Osteocyte (in vitro differentiated cells): Measurements from ENCODE around the gene CCDC54. TPM values are rescaled to one million over a fixed set of nuclear protein-coding genes. Genes with fewer than 3 reads are reported as not detected.
A peak's percentile ranks its signal among the peaks of the same experiment; 100 is the strongest.

Experiments
- DNase-seq: peaks from one replicate; pipeline ENCODE4 v3.0.0; 2021; ENCODE audit warnings: mixed read lengths; ENCODE audit not compliant: unreplicated experiment; ENCODE audit errors: extremely low spot score
- H3K27ac Mint-ChIP-seq: one replicate; pipeline ENCODE4 v1.8.0; 2021; ENCODE audit warnings: mild to moderate bottlenecking, mixed read lengths; ENCODE audit not compliant: unreplicated experiment
- H3K27me3 Mint-ChIP-seq: one replicate; pipeline ENCODE4 v1.8.0; 2021; ENCODE audit warnings: mixed read lengths; ENCODE audit not compliant: unreplicated experiment
- H3K36me3 Mint-ChIP-seq: one replicate; pipeline ENCODE4 v1.8.0; 2021; ENCODE audit warnings: mixed read lengths; ENCODE audit not compliant: unreplicated experiment
- H3K4me1 Mint-ChIP-seq: one replicate; pipeline ENCODE4 v1.8.0; 2021; ENCODE audit warnings: mixed read lengths; ENCODE audit not compliant: unreplicated experiment
- H3K4me3 Mint-ChIP-seq: one replicate; pipeline ENCODE4 v1.8.0; 2021; ENCODE audit warnings: mild to moderate bottlenecking, moderate library complexity, mixed read lengths; ENCODE audit not compliant: unreplicated experiment
- H3K9me3 Mint-ChIP-seq: one replicate; pipeline ENCODE4 v1.8.0; 2021; ENCODE audit warnings: mixed read lengths; ENCODE audit not compliant: unreplicated experiment
- total RNA-seq: library from RNA; stranded (reverse); gene quantifications from 2 replicates; pipeline ENCODE4 v1.2.1, GENCODE V29; 2021
- TF ChIP-seq, protein P1 (sequence below): fragments of 200-600 bp; sonication (generic); IDR thresholded peaks from 2 replicates; pipeline ENCODE4 v1.5.0; 2021; ENCODE audit warnings: antibody characterized with exemption, mild to moderate bottlenecking, moderate library complexity

CCDC54 gene
- total RNA-seq, 1 donor from 2014 or later, result not detected

DNA sequence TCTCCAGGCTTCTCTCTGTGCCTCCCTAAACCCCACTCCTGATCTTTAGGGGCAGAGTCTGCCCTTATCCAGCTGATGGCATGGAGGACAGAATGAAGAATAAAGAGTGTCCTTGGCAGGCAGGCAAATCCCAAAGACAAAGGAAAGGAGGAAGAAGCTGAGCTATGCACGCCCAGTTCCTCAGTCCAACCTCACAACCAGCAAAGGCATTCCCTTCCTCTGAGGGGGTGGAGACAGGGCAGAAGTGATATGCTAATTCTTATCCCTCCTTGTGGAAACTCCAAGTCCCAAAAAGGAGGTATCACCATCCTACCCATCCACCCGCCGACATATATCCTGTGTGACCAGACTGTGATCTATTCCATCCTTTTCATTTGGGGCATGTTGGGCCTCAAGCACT lies 10.5 kb upstream of the CCDC54 start:
- H3K4me3 Mint-ChIP-seq, result no peak overlapping the region
- TF ChIP-seq, protein P1, sequence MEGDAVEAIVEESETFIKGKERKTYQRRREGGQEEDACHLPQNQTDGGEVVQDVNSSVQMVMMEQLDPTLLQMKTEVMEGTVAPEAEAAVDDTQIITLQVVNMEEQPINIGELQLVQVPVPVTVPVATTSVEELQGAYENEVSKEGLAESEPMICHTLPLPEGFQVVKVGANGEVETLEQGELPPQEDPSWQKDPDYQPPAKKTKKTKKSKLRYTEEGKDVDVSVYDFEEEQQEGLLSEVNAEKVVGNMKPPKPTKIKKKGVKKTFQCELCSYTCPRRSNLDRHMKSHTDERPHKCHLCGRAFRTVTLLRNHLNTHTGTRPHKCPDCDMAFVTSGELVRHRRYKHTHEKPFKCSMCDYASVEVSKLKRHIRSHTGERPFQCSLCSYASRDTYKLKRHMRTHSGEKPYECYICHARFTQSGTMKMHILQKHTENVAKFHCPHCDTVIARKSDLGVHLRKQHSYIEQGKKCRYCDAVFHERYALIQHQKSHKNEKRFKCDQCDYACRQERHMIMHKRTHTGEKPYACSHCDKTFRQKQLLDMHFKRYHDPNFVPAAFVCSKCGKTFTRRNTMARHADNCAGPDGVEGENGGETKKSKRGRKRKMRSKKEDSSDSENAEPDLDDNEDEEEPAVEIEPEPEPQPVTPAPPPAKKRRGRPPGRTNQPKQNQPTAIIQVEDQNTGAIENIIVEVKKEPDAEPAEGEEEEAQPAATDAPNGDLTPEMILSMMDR, result no peak
- peaks cover 28% of the 10 kb centered on the region for H3K4me1 Mint-ChIP-seq
- no peak for DNase-seq
- H3K27me3 Mint-ChIP-seq, result no peaks in the 10 kb centered on the region
- no peaks in the 10 kb centered on the region for H3K9me3 Mint-ChIP-seq
- no peaks in the 10 kb centered on the region for H3K36me3 Mint-ChIP-seq
- H3K27ac Mint-ChIP-seq, result peak overlapping the region; percentile 33

DNA sequence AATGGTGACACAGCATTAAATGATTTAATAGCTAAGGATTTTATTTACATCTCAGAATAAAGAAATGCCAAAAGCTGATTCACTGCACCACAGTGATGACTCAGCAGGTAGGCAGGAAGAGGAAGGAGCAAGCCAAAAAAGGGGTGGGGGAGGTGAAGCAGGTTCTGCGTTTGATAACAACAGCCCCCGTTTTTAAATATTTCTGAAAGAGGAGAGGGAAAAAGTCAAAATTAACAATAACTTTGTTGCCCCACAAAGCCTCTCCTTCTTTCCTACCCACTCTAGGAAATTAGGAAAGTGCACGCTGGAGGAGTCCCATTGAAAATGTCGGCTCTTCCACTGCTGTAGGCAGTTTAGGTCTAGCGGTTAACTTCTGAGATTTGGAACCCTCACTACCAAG lies 9.9 kb upstream of the CCDC54 start:
- TF ChIP-seq, protein P1, result no peak
- no peak for DNase-seq
- peaks cover 28% of the 10 kb centered on the region for H3K4me1 Mint-ChIP-seq
- H3K36me3 Mint-ChIP-seq, result no peaks in the 10 kb centered on the region
- no peak overlapping the region for H3K4me3 Mint-ChIP-seq
- H3K27ac Mint-ChIP-seq, result no peak overlapping the region
- no peaks in the 10 kb centered on the region for H3K27me3 Mint-ChIP-seq
- no peaks in the 10 kb centered on the region for H3K9me3 Mint-ChIP-seq

DNA sequence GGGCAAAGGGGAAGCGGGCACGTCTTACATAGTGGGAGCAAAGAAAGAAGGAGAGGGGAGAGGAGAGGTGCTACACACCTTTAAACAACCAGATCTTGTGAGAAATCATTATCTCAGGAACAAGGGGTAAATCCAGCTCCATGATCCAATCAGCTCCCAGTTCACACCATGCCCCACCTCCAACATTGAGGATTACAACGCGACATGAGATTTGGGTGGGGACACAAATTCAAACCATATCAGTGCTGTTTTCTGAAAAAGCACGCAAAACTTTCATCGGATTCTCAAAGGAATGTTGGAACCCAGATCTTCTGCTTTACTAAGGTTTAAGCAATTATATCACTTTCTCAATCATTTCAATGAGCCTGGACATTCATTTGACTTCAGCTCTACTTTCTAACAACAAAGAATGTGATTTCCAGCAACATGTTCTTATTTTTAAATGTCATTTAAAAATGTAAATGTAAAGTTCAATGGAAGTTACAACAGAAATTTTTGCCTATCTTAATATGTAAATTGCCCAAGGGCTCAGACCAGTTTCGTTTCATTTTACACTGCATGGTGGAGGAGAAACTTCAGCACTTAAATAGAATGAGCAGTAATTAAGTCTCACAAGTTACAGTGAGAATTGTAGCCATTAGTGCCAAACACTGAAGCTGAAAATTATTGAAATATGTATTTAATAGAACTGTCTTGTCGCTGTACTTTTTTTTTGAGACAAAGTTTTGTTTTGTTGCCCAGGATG lies 8.4 kb upstream of the CCDC54 start:
- Mint-ChIP-seq H3K27me3 (no peaks in the 10 kb centered on the region), H3K4me3 (no peak overlapping the region), H3K27ac (no peak overlapping the region), H3K9me3 (no peaks in the 10 kb centered on the region), H3K4me1 (peaks cover 28% of the 10 kb centered on the region), H3K36me3 (no peaks in the 10 kb centered on the region)
- TF ChIP-seq, protein P1, result no peak
- no peak for DNase-seq

DNA sequence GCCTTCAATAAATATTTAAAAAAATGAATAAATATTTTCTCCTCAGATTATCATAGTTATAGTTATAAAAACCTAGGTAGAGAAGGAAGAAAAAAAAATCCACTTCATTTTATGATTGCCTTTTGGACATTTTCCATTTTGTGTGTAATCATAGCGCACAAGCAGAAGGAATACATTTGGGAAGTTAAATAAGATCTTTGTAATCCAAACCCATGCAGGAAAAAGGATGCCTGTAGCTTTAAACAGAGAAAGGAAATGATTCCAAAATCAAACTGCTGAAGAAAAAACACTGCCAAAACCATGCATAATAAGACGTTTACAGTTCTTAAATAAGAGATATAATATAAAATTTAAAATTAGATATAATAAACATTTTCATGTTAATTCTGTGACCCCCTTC lies 7.4 kb upstream of the CCDC54 start:
- Mint-ChIP-seq H3K9me3 (no peaks in the 10 kb centered on the region), H3K4me1 (peaks cover 28% of the 10 kb centered on the region), H3K36me3 (no peaks in the 10 kb centered on the region), H3K27ac (no peak overlapping the region), H3K27me3 (no peaks in the 10 kb centered on the region), H3K4me3 (no peak overlapping the region)
- TF ChIP-seq, protein P1, result no peak
- DNase-seq, result no peak

DNA sequence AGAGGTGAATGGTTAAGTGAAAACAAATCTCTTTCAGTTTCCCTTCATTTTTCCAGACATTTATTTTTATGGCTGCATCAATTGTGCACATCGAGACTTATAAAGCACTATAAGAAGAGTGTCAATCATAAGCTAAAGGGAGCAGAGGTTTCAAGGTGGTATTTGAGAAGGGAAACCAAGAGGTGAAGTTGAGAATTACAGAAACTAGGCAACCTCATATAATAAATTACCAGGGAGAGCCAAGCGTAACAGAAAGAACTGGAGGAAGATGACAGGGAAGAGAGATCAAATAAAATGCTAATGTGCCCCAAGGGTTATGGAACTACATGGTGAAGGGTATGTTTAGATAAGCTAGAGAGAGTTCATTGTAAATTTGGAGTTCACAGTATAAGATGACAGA lies 6.3 kb upstream of the CCDC54 start:
- no peaks in the 10 kb centered on the region for H3K9me3 Mint-ChIP-seq
- no peak overlapping the region for H3K4me3 Mint-ChIP-seq
- no peaks in the 10 kb centered on the region for H3K36me3 Mint-ChIP-seq
- H3K27ac Mint-ChIP-seq, result no peak overlapping the region
- H3K27me3 Mint-ChIP-seq, result no peaks in the 10 kb centered on the region
- peaks cover 28% of the 10 kb centered on the region for H3K4me1 Mint-ChIP-seq
- DNase-seq, result no peak
- TF ChIP-seq, protein P1, result no peak
